NCI-H82 (cell line): ENCODE measurements around the gene GPR158.
"Not testable (repeated sequence)": the region's sequence is repeated elsewhere in the genome, so short reads cannot be mapped to it uniquely, and the experiment has no call there.

Experiments used
- DNase-seq: peaks from one replicate; lab custom pipeline; 2025; lab: John Stamatoyannopoulos, UW

Gene GPR158

DNA sequence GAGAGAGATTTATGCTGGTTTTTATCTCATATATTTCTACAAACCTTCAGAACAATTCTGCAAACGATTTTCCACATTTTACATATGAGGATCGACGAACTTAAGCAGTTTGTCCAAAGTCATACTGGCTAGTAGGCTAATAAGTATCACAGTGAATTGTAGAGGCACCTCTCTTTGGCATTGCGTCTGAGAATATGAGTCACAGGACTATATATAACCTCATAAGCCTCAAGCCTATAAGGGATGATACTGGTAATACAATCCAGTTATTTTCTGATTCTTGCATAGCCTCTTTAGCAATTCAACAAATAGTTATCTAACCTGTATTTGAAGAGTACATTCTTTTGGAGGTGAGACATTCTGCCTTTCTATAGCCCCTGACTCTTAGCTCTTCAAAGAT is 129.8 kb downstream of the GPR158 start:
- no peak for DNase-seq

DNA sequence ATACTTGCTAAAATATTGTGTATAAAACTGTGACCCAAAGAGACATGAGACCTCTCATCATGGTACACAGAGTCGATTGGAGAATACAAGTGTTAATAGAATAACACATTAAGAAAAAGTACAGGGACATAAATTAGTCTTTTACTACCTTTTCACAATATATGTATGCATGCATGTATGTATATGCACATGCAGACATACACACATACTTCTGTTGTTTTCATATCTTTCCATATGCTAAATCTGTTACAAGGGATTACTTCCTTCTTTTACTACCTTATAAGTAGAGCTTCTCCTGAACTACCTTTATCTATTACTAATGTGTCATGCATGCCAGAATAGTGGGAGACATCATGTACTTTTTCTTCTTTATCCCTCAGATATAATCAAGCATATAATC is 131.6 kb downstream of the GPR158 start:
- DNase-seq = no peak

DNA sequence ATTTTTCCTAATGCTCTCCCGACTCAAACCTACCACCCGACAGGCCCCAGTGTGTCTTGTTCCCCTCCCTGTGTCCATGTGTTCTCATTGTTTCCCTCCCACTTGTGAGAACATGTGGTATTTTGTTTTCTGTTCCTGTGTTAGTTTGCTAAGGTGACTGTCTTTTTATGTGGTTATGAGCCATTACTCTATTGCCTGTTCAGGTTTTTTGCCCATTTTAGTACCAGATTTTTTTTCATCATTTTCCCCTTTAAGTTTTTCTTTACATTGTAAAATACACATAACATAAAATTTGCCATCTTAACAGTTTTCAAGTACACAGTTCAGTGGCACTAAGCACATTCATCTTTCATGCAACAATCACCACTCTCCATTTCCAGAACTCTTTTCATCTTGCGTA is 133.5 kb downstream of the GPR158 start:
- no peak for DNase-seq

DNA sequence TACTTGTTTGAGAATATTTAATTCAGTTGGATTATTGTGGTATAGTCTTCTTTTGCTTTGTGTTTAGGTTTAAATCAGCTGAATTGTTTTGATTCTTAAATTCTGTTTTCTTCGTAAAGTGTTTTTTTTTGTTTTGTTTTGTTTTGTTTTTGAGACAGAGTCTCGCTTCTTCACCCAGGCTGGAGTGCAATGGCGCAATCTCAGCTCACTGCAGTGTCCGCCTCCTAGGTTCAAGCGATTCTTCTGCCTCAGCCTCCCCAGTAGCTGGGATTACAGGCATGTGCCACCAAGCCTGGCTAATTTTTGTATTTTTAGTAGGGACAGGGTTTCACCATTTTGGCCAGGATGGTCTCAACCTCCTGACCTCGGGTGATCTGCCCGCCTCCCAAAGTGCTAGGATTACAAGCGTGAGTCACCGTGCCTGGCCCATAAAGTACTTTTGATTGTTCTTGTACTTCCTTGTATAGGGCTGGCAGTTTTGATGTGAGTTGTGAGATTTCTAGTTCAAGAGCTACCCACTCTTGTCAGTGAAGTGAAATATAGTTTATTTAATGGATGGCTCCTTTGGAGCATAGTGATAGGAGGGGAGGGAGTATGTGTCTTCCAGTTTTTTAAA is 142.9 kb downstream of the GPR158 start:
- not testable (repeated sequence) for DNase-seq

DNA sequence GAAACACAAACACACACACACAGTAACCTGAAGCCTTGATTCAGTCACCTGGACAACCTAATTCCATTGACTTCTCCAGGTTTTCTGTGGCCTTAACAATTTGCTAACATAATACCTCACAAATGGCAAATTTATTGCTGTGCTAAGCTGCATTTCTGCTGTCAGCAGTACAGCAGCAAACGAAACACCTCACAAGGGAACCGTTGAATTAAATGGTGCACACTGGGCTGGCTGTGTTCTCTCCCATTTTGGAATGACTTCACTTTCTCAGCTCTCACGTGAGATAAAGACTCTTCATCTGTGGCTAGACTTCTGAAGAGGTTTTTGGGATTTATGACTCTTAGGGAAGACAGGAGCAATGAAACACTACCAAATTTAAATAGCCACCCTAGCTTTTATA is 152.5 kb downstream of the GPR158 start:
- no peak for DNase-seq

DNA sequence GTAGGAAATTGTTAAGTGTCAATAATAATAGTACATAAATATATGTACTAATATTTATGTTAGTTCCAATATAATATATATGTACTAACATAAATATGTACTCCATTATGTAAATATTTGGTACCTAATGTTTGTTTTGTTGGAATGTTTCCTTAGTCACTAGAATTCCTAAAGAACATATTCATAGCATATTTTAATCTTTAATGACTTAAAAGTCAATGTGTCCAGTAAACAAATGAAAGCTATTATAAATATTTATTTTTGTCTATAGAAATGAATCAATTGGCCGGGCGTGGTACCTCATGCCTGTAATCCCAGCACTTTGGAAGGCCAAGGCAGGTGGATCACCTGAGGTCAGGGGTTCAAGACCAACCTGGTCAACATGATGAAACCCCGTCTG is 153.6 kb downstream of the GPR158 start:
- no peak for DNase-seq

DNA sequence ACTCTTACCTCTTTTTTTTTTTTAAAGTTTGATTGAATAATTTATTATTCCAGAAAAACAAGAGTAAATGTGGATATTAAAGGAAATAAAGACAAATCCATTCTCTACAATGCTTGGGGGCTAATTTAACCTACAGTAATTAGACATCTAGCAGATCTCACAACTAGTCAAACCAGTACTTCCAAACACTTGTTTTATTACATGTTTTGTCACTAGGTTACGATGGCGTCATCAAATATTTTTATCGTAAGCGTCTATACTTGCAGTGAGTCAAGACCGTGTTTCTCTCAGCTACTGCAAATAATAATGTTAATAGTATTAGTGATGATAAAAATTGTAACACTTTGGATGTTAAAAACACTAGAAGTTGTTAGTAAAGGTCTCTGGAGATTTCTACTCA is 154.8 kb downstream of the GPR158 start:
- DNase-seq = not testable (repeated sequence)

DNA sequence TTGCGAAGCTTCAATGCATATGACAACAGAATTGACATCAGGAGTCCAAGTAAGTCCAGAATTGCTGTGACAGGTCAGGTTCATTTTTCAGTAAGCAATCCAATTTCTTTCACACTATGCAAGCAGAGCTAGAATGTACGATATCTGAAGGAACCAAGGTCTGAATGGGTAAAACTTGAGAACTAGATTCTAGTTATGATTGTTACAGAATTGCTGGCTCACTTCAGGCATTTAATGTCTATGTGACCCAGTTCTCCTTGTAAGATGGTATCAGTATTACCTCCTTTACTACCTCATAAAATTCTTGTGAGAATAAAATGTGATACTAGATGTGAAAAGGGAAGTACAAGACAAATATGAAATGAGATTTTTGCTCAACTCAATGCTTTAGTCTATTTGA is 159.6 kb downstream of the GPR158 start:
- DNase-seq = no peak

DNA sequence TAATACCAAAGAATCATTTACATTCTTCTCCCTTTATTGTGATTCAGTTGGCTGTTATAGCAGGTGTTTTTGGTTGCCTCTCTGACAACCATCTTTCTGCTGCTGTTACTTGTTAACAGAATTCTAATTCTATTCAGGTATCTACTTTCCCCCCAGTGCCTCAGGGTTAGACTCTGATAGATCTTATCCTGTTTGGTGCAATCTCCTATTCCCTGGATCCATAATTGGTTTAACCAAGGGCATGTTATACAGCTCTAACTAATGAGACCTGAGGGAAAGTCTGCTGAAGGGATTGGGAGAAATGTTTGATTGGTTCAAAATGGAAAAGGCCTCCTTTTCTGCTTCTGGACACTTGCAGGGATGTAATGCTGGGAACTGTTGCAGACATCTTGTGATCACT is 161.5 kb downstream of the GPR158 start:
- DNase-seq = peak; percentile 73

DNA sequence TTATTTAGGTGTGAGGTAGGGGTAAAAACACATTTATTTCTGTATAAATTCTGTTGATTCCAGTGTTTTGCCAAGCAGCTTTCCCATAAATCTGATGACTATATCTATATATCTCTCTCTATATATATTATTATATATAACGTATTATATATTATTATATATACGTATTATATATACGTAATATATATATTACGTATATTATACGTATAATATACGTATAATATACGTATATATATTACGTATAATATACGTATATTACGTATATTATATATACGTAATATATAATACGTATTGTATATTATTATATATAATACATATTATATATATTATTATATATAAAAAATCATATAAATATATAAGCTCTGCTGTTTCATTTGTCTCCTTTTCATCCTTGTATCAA is 163.5 kb downstream of the GPR158 start:
- DNase-seq = no peak

DNA sequence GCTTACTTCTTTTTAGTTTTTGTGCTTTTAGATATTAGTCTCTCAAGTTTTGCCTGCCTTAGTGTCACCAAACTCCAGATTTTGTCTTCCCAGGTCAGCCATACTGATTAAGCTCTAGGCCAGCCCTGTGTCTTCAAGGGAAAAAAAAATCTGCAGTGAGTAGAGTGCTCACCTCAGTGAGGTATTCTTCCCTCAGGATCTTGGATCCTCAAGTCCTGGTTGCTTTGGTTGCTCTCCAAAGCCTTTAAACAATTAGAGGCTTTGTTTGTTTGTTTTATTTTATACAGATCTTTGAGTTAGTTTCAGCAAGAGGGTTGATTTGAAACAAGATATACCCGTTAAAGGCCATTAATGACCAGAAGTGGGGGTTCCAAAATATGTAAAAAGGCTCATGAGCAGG is 165.2 kb downstream of the GPR158 start:
- DNase-seq = no peak

DNA sequence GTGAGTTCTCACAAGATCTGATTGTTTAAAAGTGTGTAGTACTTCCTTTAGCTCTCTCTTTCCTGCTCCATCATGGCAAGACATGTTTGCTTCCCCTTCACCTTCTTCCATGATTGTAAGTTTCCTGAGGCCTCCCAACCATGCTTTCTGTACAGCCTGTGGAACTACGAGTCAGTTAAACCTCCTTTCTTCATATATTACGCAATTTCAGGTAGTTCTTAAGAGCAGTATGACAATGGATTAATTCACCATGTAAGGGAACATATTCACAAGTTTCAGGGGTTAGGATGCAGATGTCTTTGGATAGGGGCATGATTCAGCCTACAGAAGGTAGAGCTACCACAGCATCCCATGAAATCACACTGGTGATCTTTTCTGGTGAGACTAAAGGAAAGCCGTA is 174.7 kb downstream of the GPR158 start:
- no peak for DNase-seq

DNA sequence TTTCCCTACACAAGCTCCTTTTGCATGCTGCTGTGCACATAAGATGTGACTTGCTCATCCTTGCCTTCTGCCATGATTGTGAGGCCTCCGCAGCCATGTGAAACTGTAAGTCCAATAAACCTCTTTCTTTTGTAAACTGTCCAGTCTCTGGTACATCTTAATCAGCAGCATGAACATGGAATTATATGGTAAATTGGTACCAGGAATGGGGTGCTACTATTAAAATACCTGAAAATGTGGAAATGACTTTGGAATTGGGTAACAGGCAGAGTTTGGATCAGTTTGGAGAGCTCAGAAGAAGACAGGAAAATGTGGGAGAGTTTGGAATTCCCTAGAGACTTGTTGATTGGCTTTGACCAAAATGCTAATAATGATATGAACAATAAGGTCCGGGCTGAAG is 181.8 kb downstream of the GPR158 start:
- no peak for DNase-seq

DNA sequence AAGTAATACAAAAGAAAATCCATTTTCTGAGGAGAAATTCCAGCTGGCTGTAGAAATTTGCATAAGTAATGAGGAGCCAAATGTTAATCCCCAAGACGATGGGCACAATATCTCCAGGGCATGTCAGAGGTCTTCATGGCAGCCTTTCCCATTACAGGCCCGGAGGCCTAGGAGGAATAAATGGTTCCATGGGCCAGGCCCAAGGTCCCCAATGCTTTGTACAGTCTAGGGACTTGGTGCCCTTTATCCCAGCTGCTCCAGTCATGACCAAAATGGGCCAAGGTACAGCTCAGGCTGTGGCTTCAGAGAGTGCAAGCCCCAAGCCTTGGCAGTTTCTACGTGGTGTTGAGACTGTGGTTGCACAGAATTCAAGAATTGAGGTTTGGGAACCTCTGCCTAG is 182.5 kb downstream of the GPR158 start:
- no peak for DNase-seq

DNA sequence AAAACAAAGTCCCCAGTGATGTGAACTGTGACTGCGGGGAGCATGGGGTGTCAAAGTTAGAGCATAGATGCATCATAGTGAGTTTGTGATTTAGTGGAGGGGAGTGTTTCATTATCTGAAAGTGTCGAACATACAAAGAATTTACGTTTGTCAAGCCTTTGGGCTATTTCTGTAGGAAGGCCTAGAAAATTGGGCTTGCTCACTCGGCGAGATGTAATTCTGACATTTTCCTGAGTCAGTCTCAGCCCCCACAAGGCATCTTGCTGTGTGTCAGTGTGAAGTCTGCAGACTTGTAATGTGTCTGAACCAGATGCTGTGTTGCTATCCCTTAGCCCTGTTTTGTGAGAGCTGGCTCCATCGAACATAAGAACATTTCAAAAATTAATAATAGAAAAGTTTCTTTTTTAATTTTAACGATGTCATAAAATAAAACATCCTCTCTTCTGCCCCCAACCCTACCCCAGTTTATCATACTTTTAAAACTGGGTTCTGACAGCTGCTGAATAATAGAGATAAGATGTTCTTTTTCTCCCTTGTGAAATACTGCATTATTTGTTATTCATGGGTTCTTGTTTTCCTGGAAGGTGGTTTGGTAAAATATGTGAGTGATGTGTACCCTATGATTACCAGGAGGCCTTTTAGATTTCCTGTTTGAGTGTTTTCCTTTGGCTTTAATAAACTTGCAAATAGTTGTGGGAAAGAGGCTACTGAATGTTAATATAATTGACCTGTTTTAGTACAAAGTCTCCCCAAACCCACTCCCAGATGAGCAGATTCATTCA is 207.4 kb downstream of the GPR158 start:
- DNase-seq = no peak

DNA sequence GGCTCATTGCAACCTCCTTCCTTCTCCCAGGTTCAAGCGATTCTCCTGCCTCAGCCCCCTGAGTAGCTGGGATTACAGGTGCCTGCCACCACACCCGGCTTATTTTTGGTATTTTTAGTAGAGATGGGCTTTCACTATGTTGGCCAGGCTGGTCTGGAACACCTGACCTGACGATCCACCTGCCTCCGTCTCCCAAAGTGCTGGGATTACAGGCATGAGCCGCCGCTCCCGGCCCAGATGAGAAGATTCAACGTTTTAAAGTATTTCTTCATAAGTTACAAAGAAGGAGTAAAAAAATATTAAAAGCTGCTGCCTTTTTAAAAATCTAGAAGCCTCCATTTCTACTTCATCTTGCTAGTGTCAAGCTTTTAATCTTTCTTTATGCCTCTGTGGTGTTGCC is 208.1 kb downstream of the GPR158 start:
- DNase-seq = not testable (repeated sequence)

DNA sequence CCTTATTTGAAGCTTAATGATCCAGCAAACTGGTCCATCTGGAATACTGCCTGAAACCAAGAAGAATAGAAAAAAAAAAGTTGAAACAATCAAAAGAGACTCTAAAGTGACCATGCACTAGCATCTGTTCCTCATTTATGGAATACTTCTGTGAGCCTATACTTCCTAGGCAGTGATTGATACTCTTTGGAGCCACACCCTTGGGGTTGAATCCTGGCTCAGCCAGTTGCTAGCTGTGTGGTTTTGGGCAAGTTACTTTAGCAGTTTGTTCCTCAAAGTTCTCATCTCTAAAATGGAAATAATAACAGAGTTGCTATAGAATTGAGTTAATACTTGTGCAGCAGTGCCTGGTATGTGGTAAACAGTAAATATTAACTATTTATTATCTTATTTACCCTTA is 208.9 kb downstream of the GPR158 start:
- DNase-seq = no peak

DNA sequence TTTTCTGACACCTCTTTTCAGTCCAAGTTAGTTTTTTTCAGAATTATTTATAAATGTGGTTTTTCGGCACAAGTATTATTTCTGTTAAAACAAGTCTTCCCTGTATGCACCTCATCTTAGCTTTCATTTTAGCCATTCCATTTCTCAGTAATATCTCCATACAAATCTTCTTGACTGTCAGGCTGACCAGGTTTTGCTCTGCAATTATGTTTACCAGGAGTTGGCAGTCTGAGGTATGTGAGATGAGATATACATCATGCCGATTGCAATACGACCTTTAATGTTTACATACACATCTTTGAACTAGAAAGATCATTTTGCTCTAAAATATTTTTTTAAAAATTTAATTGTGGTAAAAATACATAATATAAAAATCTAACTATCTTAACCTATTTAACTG is 209.8 kb downstream of the GPR158 start:
- DNase-seq = no peak

DNA sequence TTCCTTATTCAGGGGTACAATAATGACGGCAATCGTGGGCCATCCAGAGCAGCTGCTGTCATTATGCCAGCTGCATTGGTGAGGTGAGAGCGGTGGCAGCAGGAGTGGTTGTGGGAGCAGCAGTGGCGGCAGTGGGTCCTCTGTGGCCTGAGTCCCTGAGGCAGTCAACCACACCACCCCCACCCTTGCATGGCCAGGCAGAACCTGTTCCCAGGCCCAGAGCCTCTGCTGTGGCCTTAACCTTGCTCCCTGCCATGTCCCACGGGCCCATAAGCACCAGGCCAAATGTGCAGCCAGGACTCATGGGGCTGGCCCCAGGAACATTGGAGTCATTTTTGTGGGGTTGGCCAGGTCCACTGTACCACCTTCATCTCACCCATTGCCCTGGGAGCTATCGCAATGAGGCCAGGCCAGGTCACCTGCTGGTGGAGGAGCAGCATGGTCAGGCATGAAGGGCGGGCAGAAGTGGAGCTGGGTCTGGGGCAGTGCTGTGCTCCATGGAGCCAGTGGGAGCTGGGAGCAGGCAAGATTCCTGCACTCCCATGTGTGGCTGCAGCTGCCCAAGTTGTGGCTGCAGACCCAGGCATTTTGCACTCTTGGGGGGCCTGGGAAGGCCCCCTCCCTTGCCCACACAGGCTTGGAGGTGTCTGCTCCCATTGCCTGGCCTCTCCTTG is 213.5 kb downstream of the GPR158 start:
- no peak for DNase-seq

DNA sequence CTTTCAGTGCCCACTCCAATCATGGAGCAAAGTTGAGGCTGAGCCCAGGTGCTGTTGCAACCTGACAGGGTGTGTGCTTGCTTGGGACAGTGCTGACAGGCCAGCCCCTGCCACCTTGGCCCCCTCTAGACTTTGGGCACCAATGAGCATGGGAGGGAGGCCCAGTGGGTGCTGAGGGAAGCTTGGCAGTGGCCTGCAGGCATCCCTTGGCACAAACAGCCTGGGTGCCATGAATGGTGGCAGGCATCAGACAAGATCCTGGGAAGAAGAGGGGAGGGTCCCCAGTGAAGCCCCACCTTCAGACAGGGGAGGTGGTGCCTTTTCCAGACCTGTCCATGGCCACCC is 214.0 kb downstream of the GPR158 start:
- DNase-seq = no peak

DNA sequence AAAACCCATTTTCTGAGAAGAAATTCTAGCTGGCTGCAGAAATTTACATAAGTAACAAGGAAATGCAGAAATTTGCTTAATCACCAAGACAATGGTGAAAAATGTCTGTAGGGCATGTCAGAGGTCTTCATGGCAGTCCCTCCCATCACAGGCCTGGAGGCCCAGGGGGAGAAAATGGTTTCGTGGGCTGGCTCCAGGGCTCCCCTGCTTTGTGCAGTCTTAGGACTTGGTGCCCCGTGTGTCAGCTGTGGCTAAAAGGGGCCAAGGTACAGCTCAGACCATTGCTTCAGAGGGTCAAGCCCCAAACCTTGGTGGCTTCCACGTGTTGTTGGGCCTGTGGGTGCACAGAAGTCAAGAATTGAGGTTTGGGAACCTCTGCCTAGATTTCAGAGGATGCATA is 215.9 kb downstream of the GPR158 start:
- DNase-seq = no peak

DNA sequence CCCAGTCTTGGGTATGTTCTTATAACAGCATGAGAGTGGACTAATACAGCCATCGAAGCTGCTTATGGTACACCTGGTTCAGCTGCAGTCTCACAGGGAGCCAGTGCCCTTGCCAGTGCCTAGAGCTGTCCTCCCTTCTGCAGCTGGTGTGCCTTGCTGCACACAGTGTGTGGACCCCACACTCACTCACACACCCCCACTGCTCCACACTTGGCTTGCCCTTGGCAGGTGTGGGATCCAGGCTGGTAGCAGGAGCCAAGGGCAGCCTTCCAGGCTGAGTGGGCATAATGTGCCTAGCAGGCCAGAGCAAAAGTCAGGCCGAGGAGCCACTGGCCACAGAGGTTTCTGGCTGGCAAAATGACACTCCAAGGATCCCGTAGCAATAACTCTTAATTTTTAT is 217.3 kb downstream of the GPR158 start:
- no peak for DNase-seq

DNA sequence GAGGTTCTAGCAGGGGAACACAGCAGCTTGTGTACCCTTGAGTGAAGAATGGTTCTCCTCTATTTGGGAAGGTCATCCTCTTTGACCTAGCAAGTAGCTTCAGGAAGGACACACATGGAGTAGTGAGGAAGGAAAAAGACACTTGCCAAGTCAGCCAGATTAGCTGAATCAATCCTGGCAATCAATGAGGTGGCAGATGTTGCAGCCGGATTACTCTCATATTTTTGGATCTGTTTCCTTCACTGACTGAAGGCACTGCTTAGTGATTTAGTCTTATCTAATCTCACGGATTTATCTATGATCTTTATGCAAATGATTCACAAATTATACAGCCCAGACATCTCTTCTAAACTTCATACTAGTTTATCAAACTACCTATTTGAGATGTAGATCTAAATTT is 218.8 kb downstream of the GPR158 start:
- peak; percentile 82 for DNase-seq

DNA sequence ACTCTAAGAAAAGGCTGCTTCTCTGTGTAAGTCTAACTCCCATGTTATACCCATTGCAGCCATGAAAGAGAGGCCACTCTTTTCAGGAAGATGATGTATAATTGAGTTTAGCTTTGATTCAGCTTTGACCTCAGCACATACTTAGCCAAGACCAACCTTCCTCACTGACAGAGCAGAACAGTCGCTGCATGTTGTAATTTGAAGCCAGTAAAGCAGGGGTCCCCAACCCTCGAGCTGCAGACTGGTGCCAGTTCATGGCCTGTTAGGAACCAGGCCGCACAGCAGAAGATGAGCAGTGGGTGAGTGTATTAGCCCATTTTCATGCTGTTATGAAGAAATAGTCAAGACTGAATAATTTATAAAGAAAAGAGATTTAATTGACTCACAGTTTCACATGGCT is 223.9 kb downstream of the GPR158 start:
- no peak for DNase-seq
